CD4-positive, alpha-beta T cell treated with Interferon alpha-2 for 1 hour (primary cell): ENCODE results near the gene GGT5.
A peak's percentile ranks its signal among the peaks of the same experiment; 100 is the strongest.

Experiments
- DNase-seq, 2 donors: peaks; one replicate each; pipeline ENCODE4 v3.0.0-alpha.2; 2020 to 2022

GGT5 gene

DNA sequence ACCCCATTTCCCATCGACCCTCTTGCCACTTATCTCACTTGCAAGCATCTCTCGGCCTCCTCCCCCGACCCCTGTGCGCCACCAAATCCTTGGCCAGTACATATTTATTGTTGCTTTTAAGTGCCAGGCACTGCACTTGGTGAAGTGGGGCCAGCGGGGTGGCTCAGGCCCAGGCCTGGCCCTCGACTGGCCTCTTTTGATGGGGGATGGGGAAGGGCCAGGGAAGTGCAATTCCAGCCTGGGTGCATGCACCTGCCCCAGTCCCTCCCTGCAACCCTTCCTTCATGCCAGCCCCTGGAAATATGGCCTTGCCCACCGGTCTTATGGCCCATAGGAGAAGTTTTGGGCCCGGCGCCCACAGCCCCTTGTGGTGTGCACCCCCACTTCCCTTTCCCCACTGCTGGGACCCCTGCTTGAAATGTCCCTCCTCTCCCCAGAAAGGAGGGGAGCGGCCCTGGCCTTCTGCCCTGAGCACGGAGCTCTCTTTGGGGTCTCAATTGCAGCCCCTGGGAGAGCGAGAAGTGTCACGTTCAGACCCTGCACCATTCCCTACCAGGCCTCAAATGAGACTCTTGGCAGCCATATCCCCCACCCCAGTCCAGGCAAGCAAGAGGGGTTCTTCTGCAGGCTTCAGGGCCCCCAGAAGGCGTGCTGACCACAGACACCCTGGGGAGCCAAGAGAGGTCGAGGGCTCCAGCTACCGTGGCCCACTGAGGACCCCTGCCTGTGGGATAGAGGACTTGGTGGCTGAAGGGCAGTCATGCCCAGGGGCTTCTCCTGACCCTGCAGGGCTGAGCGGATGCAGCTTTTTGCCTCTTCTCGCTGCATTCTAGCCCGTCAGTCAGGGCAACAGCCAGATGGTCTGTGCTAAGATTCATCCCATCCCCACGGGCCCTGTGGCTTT lies 62.6 kb downstream of the GGT5 start:
- DNase-seq: peak in 1 of 2 donors; percentile 12

DNA sequence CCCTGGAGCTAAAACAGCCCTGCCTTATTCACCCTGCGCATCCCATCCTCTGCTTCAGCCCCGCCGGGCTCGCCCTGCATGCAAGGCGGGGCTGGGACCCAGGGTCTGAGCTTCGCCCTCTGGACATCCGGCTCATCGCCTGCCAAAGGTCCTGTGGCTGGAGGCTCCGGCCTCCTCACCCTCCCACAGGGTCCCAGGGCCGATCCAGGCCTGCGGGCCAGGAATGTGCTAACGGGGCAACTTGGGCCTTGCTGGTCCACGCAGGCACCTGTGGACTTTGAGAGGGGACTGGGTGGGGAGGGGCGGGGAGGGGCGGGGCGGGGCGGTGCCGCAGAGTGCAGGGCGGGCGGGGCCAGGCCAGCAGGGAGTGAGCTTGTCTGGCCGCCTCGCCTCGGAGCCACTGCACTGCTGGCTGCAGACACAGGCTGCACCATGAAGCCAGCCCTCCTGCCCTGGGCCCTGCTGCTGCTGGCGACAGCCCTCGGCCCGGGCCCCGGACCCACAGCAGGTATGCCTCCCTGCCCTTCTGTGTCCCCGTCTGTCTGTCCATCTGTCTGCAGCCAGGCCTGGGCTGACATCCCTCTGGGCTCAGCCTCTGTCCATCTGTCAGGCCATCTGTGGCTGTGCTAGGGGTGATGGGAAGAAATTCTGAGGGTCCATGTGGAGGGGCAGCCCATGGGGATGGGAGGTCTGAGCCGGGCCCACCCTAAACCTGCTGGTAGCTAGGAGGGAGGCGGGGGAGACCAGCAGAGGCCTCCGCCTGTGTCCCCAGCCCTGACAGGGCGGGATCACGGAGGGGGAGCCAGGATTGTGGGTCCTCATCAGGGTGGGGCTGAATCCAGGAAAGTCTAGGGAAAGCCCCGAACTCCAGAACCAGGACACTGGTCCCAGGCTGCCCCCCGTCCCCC lies 63.5 kb downstream of the GGT5 start, which contains the start of gene SUSD2:
TSS of gene SUSD2 (plus strand) at position 400 of the 908 bp plus-strand sequence. CDS start at position 433, 33 bp downstream.
- no peak for DNase-seq

DNA sequence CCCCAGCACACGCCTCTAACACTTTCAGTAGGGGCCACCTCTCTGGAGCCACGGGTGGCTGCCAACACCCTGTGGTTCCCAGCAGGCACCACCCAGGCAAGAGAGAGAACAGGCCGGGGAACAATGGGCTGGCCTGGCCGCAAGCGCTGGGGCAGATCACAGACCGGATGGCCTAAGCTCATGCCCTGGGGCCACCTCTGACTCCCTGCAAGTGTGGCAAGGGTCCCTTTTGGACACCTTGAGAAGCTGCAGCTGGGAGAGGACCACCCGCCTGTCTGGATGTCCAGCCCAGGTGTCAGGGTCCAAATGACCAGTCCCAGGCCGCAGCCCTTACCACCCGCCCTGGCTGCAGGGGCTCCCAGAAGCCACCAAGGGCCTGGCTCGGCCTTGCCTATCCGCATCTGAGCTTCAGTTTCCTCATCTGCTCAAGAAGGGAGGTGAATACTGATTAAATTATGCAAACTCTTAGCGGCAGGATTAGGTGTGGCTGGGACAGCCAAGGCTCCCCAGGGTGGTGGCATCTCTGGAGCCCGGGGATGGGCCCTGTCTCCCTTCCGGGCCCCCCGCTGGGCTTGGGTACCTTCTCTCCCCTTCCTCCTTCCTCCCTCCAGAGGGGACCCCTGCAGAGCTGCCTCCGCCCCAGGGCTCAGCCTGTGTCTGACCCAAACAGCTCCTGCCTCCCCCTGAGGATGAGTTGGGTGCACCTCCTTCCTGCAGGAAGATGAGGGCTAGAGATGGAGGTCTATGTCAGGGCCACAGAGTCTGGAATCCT lies 64.4 kb downstream of the GGT5 start:
- no peak for DNase-seq

DNA sequence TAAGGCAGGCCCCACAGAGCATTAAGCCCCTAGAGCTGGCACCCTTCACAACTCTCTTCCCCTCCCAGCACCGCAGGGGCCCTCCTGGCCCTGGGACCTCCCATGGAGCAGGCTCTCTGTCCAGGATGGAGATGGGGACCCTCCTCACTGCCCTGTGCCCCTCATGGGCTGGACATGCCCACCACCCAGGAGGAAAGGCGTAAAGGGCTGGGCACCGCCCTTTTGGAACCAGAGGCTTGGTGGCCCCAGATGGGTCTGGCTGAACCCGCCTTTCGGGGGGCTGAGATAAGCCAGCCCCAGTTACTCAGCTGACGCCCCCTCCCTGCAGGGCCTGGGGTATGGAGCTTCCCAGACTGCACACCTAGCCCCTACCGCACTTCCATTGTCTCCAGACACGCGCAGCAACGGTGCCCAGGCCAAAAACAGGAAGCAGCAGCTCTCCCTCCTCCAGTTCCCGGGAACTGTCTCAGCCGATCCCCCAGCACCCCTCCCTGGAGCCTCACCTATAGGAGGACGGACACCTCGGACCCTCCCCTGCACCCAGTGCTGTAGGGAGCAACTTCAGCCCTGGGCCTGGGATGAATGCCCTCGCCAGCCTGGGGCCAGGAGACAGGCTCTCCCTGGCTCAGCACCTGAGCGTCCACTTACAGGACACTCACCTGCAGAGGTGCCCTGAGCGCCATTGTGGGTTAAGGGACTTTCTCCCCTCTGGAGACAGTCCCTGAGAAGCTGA lies 65.2 kb downstream of the GGT5 start:
- DNase-seq: no peak

DNA sequence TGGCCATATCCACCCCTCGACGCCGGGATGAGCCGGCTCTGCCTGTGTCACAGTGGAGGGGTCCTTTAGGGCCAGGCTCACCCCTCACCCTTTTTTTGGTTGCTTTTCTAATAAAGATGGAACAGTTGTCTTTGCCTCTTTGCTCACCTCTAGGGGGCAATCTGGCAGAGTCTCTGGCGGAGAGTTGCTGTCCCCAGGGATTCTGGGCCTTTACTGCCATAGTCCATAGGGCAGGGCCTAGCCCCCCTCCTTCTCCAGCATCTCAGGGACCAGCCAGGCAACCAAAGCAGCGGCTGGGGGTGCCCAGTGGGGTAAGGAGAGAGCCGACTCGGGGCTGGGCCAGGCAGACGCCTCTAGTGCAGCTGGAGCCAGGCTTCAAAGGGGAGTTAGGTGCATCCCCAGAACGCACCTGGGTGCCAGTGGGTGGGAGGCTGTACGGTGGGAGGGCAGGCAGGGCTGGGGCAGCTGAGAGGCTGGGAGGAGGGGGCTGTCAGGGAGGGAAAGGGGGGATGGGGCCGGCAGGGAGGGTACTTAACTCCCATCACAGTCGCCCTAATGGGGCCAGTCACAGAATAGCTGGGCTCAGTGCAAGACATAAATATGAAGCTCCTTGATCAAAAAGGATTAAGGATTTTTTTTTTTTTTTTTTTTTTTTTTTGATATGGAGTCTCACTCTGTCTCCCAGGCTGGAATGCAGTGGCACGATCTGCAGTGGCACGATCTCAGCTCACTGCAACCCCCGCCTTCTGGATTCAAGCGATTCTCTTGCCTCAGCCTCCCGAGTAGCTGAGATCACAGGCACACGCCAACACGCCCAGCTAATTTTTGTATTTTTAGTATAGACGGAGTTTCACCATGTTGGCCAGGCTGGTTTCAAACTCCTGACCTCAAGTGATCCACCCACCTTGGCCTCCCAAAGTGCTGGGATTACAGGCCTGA lies 66.1 kb downstream of the GGT5 start:
- DNase-seq: no peak

DNA sequence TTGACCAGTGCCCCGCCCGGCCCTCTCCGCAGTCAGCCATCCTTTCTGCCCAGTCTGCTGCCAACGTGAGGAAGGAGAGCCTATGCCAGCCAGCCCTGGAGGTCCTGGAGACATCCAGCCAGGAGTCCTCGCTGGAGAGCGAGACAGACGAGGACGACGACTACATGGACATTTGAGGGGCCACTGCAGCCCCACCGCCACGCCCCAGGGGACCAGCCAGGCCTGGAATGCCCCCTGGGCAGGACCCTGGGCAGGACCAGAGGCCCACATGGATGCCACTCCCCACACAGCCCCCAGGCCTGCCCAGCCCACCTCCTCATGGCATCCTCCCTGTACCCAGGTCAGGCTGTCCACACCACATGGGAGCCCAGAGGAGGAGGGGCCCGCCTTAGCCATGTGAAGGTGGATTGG lies 66.9 kb downstream of the GGT5 start:
- DNase-seq: no peak

DNA sequence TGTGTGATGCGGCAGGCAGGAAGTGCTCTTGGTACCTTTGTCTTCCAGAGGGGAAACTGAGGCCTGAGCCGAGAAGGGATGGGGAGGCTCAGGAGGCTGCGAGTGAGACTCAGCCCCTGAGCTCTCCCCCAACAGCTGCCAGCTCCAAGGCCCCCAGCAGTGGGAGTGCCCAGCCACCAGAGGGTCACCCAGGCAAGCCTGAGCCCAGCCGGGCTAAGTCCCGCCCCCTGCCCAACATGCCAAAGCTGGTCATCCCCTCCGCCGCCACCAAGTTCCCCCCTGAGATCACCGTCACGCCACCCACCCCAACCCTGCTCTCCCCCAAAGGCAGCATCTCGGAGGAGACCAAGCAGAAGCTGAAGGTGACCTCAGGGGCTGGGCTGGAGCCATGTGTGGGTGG lies 67.4 kb downstream of the GGT5 start:
- no peak for DNase-seq

DNA sequence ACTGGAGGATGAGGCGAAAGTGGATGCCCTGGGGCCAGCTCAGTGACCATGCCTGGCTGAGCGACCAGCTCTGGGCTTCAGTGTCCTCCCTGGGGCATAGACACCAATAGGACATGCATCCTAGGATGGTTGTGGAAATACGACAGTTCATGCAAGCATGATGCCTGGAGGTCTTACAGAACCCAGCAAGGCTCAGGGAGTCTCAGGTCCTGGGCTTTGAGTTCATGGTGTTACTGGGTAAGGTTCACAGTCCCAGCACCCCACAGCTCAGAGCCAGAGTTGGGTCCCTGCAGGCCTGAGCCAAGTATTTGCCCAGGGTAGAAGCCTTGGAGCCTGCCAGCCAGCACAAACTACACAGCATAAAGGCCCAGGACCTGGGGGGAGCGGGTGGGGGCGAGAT lies 67.8 kb downstream of the GGT5 start:
- no peak for DNase-seq

DNA sequence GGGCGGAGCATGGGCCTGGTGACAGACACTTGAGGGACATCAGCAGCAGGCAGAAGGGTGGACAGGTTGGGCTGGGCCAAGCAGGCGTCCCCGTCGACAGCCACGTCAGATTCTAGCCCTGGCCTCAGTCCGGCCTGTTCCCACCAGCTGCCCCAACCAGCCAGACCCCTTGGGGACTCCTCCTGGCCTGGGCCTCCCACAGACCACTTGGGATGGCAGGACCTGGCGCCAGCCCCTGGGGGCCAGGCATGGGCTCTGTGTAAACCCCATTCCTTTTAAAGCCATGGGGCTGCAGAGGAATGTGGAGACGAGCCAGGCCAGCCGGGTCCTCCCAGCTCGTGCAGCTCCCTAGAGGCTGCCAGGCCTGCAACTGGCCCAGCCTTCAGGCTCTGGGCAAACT lies 68.3 kb downstream of the GGT5 start:
- DNase-seq: no peak

DNA sequence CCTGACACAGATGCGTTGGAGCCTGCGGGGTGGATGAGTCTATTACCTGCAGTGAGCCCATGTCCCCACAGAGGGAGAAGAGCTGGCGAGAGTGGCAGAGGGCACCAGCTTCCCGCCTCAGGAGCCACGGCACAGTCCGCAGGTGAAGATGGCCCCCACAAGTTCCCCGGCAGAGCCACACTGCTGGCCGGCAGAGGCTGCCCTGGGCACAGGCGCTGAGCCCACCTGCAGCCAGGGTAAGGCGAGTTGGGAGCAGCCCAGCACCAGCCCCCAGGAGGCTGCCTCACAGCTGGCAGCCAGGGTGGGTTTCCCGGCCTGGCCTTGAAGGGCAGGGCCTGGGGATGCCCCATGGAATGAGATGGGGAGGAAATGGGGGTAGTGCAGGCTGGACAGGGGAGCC lies 68.8 kb downstream of the GGT5 start:
- DNase-seq: no peak

DNA sequence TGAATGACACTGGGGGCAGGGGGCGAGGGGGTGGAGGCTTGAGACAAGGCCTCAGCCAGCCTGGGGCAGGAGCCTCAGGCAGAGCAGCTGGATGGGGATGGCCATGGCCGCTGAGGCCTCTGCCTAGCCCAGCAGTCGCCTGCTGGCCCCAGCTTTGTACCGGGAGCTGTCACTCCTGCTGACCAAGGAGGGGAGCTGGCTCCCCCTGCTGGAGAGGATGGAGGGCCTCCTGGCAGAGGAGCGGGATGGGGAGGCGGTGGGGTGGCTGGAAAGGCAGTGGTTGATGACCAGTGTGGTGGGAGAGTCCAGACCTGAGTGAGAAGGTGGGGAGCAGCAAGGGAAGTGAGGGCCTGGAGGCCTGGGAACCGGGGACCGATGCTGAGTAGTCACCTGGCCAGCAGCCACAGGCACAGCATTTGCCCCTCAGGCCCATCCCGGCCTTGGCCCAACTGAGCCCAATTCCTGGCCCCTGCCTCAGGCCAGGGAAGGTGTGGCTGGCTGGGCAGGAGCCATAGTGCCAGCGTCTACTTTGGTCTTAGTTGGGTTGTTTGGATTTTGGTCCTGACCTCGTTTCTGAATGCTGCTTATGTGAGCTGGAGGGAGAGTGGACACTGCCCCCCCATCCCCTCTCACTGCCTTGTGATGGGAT lies 69.6 kb downstream of the GGT5 start:
- DNase-seq: peak; percentile 60 to 67

DNA sequence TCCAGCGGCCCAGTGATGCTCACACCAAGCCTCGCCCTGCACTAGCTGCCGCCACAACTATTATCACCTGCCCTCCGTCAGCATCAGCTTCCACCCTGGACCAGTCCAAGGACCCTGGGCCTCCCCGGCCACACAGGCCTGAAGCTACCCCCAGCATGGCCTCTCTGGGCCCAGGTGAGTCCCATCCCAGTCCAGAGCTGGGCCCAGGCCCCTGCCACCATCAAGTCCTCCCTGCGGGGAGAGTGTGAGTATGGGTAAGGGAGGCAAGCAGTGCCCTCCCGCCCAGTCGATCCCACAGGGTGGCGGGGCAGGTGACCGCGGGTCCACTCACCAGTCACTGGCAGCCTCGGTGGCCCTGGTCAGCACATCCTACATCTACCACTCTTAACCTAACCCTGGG lies 73.1 kb downstream of the GGT5 start:
- DNase-seq: no peak

DNA sequence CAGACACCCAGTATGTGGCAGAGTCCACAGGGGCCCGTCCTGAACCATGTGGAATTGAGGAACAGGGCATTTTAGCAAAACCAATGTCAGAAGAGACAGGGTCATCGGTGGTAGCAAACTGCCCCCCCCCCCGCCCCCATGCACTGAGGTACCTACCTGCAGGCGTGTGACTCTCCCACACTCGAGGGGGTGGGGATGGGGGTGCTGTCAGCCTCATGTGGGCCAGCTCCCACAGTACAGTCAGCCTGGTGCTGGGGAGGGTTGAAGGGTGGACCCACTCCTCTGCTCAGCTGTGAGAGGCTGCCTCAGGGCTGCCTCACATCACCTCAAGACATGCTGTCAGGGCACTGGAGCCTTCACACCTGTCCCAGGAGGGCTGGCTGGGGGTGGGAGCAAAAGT lies 74.2 kb downstream of the GGT5 start:
- no peak for DNase-seq

DNA sequence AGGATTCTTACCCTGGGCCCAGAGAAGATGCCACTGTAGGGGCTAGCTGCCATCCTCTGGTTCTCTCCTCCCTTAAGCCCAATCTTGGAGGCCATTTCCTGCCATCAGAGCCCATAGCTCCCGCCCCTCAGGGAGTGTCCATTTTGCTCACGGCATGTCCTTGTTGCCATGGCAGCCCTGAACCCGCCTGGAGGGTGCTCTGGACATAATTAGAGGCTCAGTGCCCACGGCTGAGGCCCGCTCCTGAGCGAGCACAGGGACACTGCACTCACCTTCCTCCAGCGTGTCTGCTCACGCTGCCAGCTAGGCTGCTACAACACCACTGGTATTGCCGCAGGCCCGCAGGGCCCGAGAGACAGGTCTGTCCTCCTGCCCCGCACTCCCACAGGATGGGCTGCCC lies 74.7 kb downstream of the GGT5 start:
- no peak for DNase-seq
